ENCODE measurements around the gene SETBP1. TPM values are rescaled to one million over a fixed set of nuclear protein-coding genes. Genes with fewer than 3 reads are reported as not detected.

Gene SETBP1
- total and polyA plus RNA-seq, 2 of the 13 experiments (the other 11 are each of a cell fraction or from before 2014, with no cell fraction given): 0.18 to 0.65 TPM

- TF ChIP-seq PAXIP1 (CRISPR knock-in tag; conservative IDR thresholded peaks at IDR 0.05) (peak; percentile 70), REPIN1 (CRISPR knock-in tag; IDR thresholded peaks at IDR 0.05; ENCODE audit: borderline replicate concordance, low read depth) (no peak), FUBP1 (CRISPR knock-in tag; IDR thresholded peaks at IDR 0.05; ENCODE audit: borderline replicate concordance) (no peak), ZIK1 (CRISPR knock-in tag; IDR thresholded peaks at IDR 0.05; ENCODE audit: borderline replicate concordance, low read depth) (no peak), BRF2 (CRISPR knock-in tag; IDR thresholded peaks at IDR 0.05) (no peak), ZNF512 (CRISPR knock-in tag; IDR thresholded peaks at IDR 0.05) (no peak), ZNF142 (CRISPR knock-in tag; IDR thresholded peaks at IDR 0.05) (no peak), IKZF1 (IDR thresholded peaks at IDR 0.05) (no peak), ZNF235 (CRISPR knock-in tag; IDR thresholded peaks at IDR 0.05; ENCODE audit: borderline replicate concordance) (no peak), SAP130 (CRISPR knock-in tag; IDR thresholded peaks at IDR 0.05; ENCODE audit: low read depth) (peak; percentile 21; the same call in 1 of the 2 replicates), DPF2 (CRISPR knock-in tag; IDR thresholded peaks at IDR 0.05; ENCODE audit: borderline replicate concordance, low read depth) (no peak), ZNF496 (CRISPR knock-in tag; IDR thresholded peaks at IDR 0.05; ENCODE audit: insufficient replicate concordance) (no peak), YY1 (IDR thresholded peaks at IDR 0.05; ENCODE audit: insufficient read depth, insufficient replicate concordance, low read depth, low read length) (no peak)
Observed at GRCh38 chr18:44680273-44681075, at the start of gene SETBP1 (continued).
